OCI-LY3 (cell line): ENCODE results near the gene CDHR2.

Source experiments
- H2AFZ ChIP-seq: fragments of 200-600, 300-600 bp; shearing (Covaris generic); 2 replicates; pipeline ENCODE4 v1.6.0; 2014; ENCODE audit warnings: antibody characterized with exemption, low read depth, low read length
- H3K27ac ChIP-seq: fragments of 200-600, 300-600 bp; sonication (generic); 2 replicates; pipeline ENCODE4 v1.5.1; 2014; ENCODE audit warnings: mild to moderate bottlenecking, low read length, moderate library complexity, mixed read lengths
- H3K27me3 ChIP-seq: fragments of 200-600, 300-600 bp; sonication (generic); 2 replicates; pipeline ENCODE4 v1.6.1; 2014; ENCODE audit warnings: low read depth, low read length, mixed read lengths
- H3K36me3 ChIP-seq: fragments of 200-600, 300-600 bp; sonication (generic); replicated peaks from 2 replicates; pipeline ENCODE3; 2014; ENCODE audit warnings: low read depth, low read length, mixed read lengths
- H3K4me1 ChIP-seq: fragments of 300-600, 200-600 bp; sonication (generic); 2 replicates; pipeline ENCODE4 v1.6.1; 2014; ENCODE audit warnings: low read length, mixed read lengths
- H3K4me2 ChIP-seq: fragments of 200-600, 300-600 bp; sonication (generic); 2 replicates; pipeline ENCODE4 v1.6.1; 2014; ENCODE audit warnings: low read length, mixed read lengths
- H3K4me3 ChIP-seq: fragments of 300-600, 200-600 bp; sonication (generic); 2 replicates; pipeline ENCODE4 v1.5.1; 2014; ENCODE audit warnings: antibody characterized with exemption, mild to moderate bottlenecking, low read length, moderate library complexity
- H3K79me2 ChIP-seq: fragments of 300-600, 200-600 bp; shearing (Covaris generic); 2 replicates; pipeline ENCODE4 v1.6.1; 2014; ENCODE audit warnings: mild to moderate bottlenecking, low read length, mixed read lengths
- H3K9ac ChIP-seq: fragments of 300-600, 200-600 bp; shearing (Covaris generic); 2 replicates; pipeline ENCODE4 v1.6.0; 2014; ENCODE audit warnings: mild to moderate bottlenecking, low read length, moderate library complexity
- H3K9me3 ChIP-seq: fragments of 200-600, 300-600 bp; shearing (Covaris generic); 2 replicates; pipeline ENCODE4 v1.6.1; 2014; ENCODE audit warnings: low read length, mixed read lengths; ENCODE audit not compliant: insufficient read depth
- H4K20me1 ChIP-seq: fragments of 200-600, 300-600 bp; sonication (generic); 2 replicates; pipeline ENCODE4 v1.6.1; 2016; ENCODE audit warnings: low read length, mixed read lengths; ENCODE audit not compliant: insufficient read depth
- CTCF ChIP-seq: fragments of 200-600, 300-600 bp; sonication (generic); IDR thresholded peaks from 2 replicates; pipeline ENCODE4 v1.5.1; 2014; ENCODE audit warnings: antibody characterized with exemption, low read length, low read depth
- EZH2phosphoT487 ChIP-seq: fragments of 200-600 bp; shearing (Covaris generic); IDR thresholded peaks from 2 replicates; pipeline ENCODE4 v1.6.1; 2018; ENCODE audit warnings: antibody characterized with exemption, mixed run types, low read depth

CDHR2 gene

GRCh38 chr5:176542596-176543427 lies 6.3 kb upstream of the CDHR2 start:
- H3K4me2 ChIP-seq: peak overlapping the region; percentile 100
- H3K4me1 ChIP-seq: peaks cover 29% of the 10 kb centered on the region
- TF ChIP-seq CTCF: no peak
- H3K9ac ChIP-seq: peak overlapping the region; percentile 94
- peak overlapping the region; percentile 96 for H2AFZ ChIP-seq
- H3K79me2 ChIP-seq: no peaks in the 10 kb centered on the region; the same call in 1 of the 2 replicates
- peak overlapping the region; percentile 16; the same call in 1 of the 2 replicates for H3K27ac ChIP-seq
- no peaks in the 10 kb centered on the region for H4K20me1 ChIP-seq
- H3K9me3 ChIP-seq: no peaks in the 10 kb centered on the region
- no peaks in the 10 kb centered on the region for H3K36me3 ChIP-seq
- H3K4me3 ChIP-seq: peak overlapping the region; percentile 98
- H3K27me3 ChIP-seq: no peaks in the 10 kb centered on the region

GRCh38 chr5:176543428-176544182 lies 5.5 kb upstream of the CDHR2 start:
- Histone ChIP-seq H3K79me2 (no peaks in the 10 kb centered on the region; the same call in 1 of the 2 replicates), H3K4me3 (peak overlapping the region; percentile 98), H3K4me2 (peak overlapping the region; percentile 96), H3K9me3 (no peaks in the 10 kb centered on the region), H4K20me1 (no peaks in the 10 kb centered on the region), H3K27me3 (no peaks in the 10 kb centered on the region), H3K36me3 (no peaks in the 10 kb centered on the region), H2AFZ (peak overlapping the region; percentile 96), H3K9ac (peak overlapping the region; percentile 84), H3K27ac (peak overlapping the region; percentile 37), H3K4me1 (peaks cover 25% of the 10 kb centered on the region)
- TF ChIP-seq CTCF (no peak), EZH2phosphoT487 (no peak)

GRCh38 chr5:176545388-176545736 lies 3.8 kb upstream of the CDHR2 start:
- peaks cover 23% of the 10 kb centered on the region for H3K4me1 ChIP-seq
- H3K79me2 ChIP-seq: no peaks in the 10 kb centered on the region; the same call in 1 of the 2 replicates
- no peaks in the 10 kb centered on the region for H3K9me3 ChIP-seq
- H3K27ac ChIP-seq: no peak overlapping the region
- H3K9ac ChIP-seq: no peak overlapping the region
- no peak overlapping the region for H3K4me2 ChIP-seq
- no peaks in the 10 kb centered on the region for H4K20me1 ChIP-seq
- no peak overlapping the region for H3K4me3 ChIP-seq
- H2AFZ ChIP-seq: no peak overlapping the region
- no peak for TF ChIP-seq EZH2phosphoT487
- TF ChIP-seq CTCF: no peak
- no peaks in the 10 kb centered on the region for H3K27me3 ChIP-seq
- no peaks in the 10 kb centered on the region for H3K36me3 ChIP-seq
